ENCODE measurements around the gene ZNF541. TPM values are rescaled to one million over a fixed set of nuclear protein-coding genes. Genes with fewer than 3 reads are reported as not detected.

Gene ZNF541
- total and polyA plus RNA-seq, 2 experiments from 2014 or later, result 0.26 to 0.42 TPM

DNA sequence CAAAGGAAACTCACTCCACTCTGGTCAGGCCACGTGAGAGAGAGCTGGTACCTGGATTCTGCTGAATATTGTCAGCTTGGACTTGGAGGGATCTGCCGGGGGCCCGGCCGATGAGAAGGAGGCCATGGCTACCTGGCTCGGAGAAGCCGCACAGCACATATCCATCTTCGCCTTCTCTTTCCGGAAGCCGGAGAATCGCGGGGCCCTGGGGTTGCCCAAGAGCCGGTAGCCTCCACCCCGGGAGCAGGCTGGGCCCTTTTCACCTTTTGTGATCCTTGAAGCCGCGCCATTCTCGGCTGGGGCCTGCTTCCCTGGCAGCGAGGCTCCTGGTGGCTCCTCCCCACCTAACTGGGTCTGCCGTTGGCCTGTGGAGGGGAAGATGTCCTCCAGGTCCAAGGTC lies 28.9 kb downstream of the ZNF541 start:
- Mint-ChIP-seq H3K27ac (no peak overlapping the region), H3K4me1 (peaks cover 5% of the 10 kb centered on the region; the same call in 1 of the 3 replicates), H3K27me3 (ENCODE audit: insufficient read depth, low read depth, poor library complexity) (peaks cover 4% of the 10 kb centered on the region), H3K4me3 (no peak overlapping the region), H3K36me3 (ENCODE audit: low read depth) (no peaks in the 10 kb centered on the region), H3K9me3 (no peaks in the 10 kb centered on the region)
- no peaks in the 10 kb centered on the region for H3K9me2 ChIP-seq (ENCODE audit: insufficient read depth)
- DNase-seq (ENCODE audit: low spot score) (no peak), ATAC-seq (no peak; the same call in 2 of the 3 replicates)
- peak overlapping the region; percentile 93 for H2AFZ ChIP-seq
- H3F3A ChIP-seq (replicated peaks; ENCODE audit: low read depth), result no peaks in the 10 kb centered on the region; the same call in 1 of the 2 replicates
- H4K20me1 ChIP-seq (replicated peaks; ENCODE audit: insufficient read depth), result no peaks in the 10 kb centered on the region
- H3K27ac ChIP-seq (ENCODE audit: low read depth), result no peak overlapping the region
- TF ChIP-seq ZNF114 (CRISPR knock-in tag; IDR thresholded peaks at IDR 0.05) (no peak), NANOG (IDR thresholded peaks at IDR 0.05; ENCODE audit: borderline replicate concordance) (no peak), STAT1 (IDR thresholded peaks at IDR 0.05; ENCODE audit: unreplicated experiment) (no peak), EZH2phosphoT487 (IDR thresholded peaks at IDR 0.05; ENCODE audit: unreplicated experiment) (no peak), ZNF331 (CRISPR knock-in tag; IDR thresholded peaks at IDR 0.05; ENCODE audit: low read depth) (no peak), JUNB (IDR thresholded peaks at IDR 0.05; ENCODE audit: unreplicated experiment) (no peak), CREB1 (CRISPR knock-in tag; IDR thresholded peaks at IDR 0.05; ENCODE audit: low read depth) (no peak), EZH2 (IDR thresholded peaks at IDR 0.05; ENCODE audit: low read depth, unreplicated experiment) (no peak), POLR2AphosphoS5 (IDR thresholded peaks at IDR 0.05; ENCODE audit: low read depth) (no peak)
- TF ChIP-seq, protein P1, sequence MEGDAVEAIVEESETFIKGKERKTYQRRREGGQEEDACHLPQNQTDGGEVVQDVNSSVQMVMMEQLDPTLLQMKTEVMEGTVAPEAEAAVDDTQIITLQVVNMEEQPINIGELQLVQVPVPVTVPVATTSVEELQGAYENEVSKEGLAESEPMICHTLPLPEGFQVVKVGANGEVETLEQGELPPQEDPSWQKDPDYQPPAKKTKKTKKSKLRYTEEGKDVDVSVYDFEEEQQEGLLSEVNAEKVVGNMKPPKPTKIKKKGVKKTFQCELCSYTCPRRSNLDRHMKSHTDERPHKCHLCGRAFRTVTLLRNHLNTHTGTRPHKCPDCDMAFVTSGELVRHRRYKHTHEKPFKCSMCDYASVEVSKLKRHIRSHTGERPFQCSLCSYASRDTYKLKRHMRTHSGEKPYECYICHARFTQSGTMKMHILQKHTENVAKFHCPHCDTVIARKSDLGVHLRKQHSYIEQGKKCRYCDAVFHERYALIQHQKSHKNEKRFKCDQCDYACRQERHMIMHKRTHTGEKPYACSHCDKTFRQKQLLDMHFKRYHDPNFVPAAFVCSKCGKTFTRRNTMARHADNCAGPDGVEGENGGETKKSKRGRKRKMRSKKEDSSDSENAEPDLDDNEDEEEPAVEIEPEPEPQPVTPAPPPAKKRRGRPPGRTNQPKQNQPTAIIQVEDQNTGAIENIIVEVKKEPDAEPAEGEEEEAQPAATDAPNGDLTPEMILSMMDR (conservative IDR thresholded peaks at IDR 0.05; ENCODE audit: low read depth in 2 of 2), result no peak
- TF ChIP-seq, protein P2, sequence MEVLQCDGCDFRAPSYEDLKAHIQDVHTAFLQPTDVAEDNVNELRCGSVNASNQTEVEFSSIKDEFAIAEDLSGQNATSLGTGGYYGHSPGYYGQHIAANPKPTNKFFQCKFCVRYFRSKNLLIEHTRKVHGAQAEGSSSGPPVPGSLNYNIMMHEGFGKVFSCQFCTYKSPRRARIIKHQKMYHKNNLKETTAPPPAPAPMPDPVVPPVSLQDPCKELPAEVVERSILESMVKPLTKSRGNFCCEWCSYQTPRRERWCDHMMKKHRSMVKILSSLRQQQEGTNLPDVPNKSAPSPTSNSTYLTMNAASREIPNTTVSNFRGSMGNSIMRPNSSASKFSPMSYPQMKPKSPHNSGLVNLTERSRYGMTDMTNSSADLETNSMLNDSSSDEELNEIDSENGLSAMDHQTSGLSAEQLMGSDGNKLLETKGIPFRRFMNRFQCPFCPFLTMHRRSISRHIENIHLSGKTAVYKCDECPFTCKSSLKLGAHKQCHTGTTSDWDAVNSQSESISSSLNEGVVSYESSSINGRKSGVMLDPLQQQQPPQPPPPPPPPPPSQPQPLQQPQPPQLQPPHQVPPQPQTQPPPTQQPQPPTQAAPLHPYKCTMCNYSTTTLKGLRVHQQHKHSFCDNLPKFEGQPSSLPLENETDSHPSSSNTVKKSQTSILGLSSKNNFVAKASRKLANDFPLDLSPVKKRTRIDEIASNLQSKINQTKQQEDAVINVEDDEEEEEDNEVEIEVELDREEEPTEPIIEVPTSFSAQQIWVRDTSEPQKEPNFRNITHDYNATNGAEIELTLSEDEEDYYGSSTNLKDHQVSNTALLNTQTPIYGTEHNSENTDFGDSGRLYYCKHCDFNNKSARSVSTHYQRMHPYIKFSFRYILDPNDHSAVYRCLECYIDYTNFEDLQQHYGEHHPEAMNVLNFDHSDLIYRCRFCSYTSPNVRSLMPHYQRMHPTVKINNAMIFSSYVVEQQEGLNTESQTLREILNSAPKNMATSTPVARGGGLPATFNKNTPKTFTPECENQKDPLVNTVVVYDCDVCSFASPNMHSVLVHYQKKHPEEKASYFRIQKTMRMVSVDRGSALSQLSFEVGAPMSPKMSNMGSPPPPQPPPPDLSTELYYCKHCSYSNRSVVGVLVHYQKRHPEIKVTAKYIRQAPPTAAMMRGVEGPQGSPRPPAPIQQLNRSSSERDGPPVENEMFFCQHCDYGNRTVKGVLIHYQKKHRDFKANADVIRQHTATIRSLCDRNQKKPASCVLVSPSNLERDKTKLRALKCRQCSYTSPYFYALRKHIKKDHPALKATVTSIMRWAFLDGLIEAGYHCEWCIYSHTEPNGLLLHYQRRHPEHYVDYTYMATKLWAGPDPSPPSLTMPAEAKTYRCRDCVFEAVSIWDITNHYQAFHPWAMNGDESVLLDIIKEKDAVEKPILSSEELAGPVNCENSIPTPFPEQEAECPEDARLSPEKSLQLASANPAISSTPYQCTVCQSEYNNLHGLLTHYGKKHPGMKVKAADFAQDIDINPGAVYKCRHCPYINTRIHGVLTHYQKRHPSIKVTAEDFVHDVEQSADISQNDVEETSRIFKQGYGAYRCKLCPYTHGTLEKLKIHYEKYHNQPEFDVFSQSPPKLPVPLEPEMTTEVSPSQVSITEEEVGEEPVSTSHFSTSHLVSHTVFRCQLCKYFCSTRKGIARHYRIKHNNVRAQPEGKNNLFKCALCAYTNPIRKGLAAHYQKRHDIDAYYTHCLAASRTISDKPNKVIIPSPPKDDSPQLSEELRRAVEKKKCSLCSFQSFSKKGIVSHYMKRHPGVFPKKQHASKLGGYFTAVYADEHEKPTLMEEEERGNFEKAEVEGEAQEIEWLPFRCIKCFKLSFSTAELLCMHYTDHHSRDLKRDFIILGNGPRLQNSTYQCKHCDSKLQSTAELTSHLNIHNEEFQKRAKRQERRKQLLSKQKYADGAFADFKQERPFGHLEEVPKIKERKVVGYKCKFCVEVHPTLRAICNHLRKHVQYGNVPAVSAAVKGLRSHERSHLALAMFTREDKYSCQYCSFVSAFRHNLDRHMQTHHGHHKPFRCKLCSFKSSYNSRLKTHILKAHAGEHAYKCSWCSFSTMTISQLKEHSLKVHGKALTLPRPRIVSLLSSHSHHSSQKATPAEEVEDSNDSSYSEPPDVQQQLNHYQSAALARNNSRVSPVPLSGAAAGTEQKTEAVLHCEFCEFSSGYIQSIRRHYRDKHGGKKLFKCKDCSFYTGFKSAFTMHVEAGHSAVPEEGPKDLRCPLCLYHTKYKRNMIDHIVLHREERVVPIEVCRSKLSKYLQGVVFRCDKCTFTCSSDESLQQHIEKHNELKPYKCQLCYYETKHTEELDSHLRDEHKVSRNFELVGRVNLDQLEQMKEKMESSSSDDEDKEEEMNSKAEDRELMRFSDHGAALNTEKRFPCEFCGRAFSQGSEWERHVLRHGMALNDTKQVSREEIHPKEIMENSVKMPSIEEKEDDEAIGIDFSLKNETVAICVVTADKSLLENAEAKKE (CRISPR knock-in tag; IDR thresholded peaks at IDR 0.05), result no peak
- TF ChIP-seq, protein P3, sequence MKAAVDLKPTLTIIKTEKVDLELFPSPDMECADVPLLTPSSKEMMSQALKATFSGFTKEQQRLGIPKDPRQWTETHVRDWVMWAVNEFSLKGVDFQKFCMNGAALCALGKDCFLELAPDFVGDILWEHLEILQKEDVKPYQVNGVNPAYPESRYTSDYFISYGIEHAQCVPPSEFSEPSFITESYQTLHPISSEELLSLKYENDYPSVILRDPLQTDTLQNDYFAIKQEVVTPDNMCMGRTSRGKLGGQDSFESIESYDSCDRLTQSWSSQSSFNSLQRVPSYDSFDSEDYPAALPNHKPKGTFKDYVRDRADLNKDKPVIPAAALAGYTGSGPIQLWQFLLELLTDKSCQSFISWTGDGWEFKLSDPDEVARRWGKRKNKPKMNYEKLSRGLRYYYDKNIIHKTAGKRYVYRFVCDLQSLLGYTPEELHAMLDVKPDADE (IDR thresholded peaks at IDR 0.05), result no peak
- TF ChIP-seq, protein P4, sequence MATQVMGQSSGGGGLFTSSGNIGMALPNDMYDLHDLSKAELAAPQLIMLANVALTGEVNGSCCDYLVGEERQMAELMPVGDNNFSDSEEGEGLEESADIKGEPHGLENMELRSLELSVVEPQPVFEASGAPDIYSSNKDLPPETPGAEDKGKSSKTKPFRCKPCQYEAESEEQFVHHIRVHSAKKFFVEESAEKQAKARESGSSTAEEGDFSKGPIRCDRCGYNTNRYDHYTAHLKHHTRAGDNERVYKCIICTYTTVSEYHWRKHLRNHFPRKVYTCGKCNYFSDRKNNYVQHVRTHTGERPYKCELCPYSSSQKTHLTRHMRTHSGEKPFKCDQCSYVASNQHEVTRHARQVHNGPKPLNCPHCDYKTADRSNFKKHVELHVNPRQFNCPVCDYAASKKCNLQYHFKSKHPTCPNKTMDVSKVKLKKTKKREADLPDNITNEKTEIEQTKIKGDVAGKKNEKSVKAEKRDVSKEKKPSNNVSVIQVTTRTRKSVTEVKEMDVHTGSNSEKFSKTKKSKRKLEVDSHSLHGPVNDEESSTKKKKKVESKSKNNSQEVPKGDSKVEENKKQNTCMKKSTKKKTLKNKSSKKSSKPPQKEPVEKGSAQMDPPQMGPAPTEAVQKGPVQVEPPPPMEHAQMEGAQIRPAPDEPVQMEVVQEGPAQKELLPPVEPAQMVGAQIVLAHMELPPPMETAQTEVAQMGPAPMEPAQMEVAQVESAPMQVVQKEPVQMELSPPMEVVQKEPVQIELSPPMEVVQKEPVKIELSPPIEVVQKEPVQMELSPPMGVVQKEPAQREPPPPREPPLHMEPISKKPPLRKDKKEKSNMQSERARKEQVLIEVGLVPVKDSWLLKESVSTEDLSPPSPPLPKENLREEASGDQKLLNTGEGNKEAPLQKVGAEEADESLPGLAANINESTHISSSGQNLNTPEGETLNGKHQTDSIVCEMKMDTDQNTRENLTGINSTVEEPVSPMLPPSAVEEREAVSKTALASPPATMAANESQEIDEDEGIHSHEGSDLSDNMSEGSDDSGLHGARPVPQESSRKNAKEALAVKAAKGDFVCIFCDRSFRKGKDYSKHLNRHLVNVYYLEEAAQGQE (IDR thresholded peaks at IDR 0.05; ENCODE audit: unreplicated experiment), result no peak
- H3K27me3 ChIP-seq (ENCODE audit: insufficient read depth), result no peaks in the 10 kb centered on the region
- H3K4me1 ChIP-seq (ENCODE audit: insufficient read depth), result no peaks in the 10 kb centered on the region
- no peak overlapping the region for H3K4me3 ChIP-seq
- H3K79me2 ChIP-seq (replicated peaks; ENCODE audit: insufficient read depth), result no peaks in the 10 kb centered on the region
- no peaks in the 10 kb centered on the region for H3K36me3 ChIP-seq (ENCODE audit: insufficient read depth)
- no peak overlapping the region for H3K4me2 ChIP-seq

Measured in GM23338 (cell line).